Measurements from ENCODE around the gene ARSJ. TPM values are rescaled to one million over a fixed set of nuclear protein-coding genes. Genes with fewer than 3 reads are reported as not detected.
A peak's percentile ranks its signal among the peaks of the same experiment; 100 is the strongest.

Gene ARSJ
- total and polyA plus RNA-seq, 5 donors from 2014 or later = not detected

- Mint-ChIP-seq H3K36me3 (no peaks in the 10 kb centered on the region), H3K27me3 (peaks cover 58% of the 10 kb centered on the region), H3K4me1 (peaks cover 3 to 24% (median 8%) of the 10 kb centered on the region in 4 donors), H3K9me3 (peaks cover 0 to 6% (median 0%) of the 10 kb centered on the region in 7 donors), H3K4me3 (no peak overlapping the region), H3K27ac (no peak overlapping the region)
- no peak overlapping the region for H3K27ac ChIP-seq (ENCODE audit: insufficient read depth, low read length, poor library complexity, severe bottlenecking)
- DNase-seq (no peak), ATAC-seq (ENCODE audit: low read depth in 2 of 2) (no peak)
- peaks cover 7% of the 10 kb centered on the region for H3K4me1 ChIP-seq (ENCODE audit: control insufficient read depth, insufficient read depth, low read length, poor library complexity, severe bottlenecking)
- H3K27me3 ChIP-seq (ENCODE audit: control insufficient read depth, insufficient read depth, low read length) = peaks cover 17% of the 10 kb centered on the region
- H3K9me3 ChIP-seq (ENCODE audit: control insufficient read depth in 2 of 2, low read length in 2 of 2) = no peaks in the 10 kb centered on the region
- H3K36me3 ChIP-seq (ENCODE audit: control insufficient read depth, insufficient read depth, low read length) = no peaks in the 10 kb centered on the region
- H3K4me3 ChIP-seq (ENCODE audit: low read depth, low read length) = no peak overlapping the region
Observed at GRCh38 chr4:113981591-113981990, 2.1 kb upstream of the ARSJ start.

GRCh38 chr4:113979905-113980615, 613 bp upstream of the ARSJ start:
- Histone ChIP-seq H3K4me3 (ENCODE audit: low read depth, low read length) (no peak overlapping the region), H3K9me3 (ENCODE audit: control insufficient read depth in 2 of 2, low read length in 2 of 2) (no peaks in the 10 kb centered on the region), H3K36me3 (ENCODE audit: control insufficient read depth, insufficient read depth, low read length) (no peaks in the 10 kb centered on the region), H3K27me3 (ENCODE audit: control insufficient read depth, insufficient read depth, low read length) (peaks cover 19% of the 10 kb centered on the region), H3K4me1 (ENCODE audit: control insufficient read depth, insufficient read depth, low read length, poor library complexity, severe bottlenecking) (peaks cover 7% of the 10 kb centered on the region), H3K27ac (ENCODE audit: insufficient read depth, low read length, poor library complexity, severe bottlenecking) (no peak overlapping the region)
- H3K4me3 Mint-ChIP-seq = peak overlapping the region in 3 of 4 donors; percentile 69 to 85 (median 77)
- no peak overlapping the region for H3K27ac Mint-ChIP-seq
- H3K27me3 Mint-ChIP-seq = peaks cover 63% of the 10 kb centered on the region
- ATAC-seq (ENCODE audit: low read depth in 2 of 2) = no peak
- no peak for DNase-seq
- peaks cover 0 to 6% (median 0%) of the 10 kb centered on the region in 7 donors for H3K9me3 Mint-ChIP-seq
- H3K36me3 Mint-ChIP-seq = no peaks in the 10 kb centered on the region
- peaks cover 3 to 24% (median 8%) of the 10 kb centered on the region in 4 donors for H3K4me1 Mint-ChIP-seq

GRCh38 chr4:113978561-113979147, 793 bp downstream of the ARSJ start:
- H3K4me1 ChIP-seq (ENCODE audit: control insufficient read depth, insufficient read depth, low read length, poor library complexity, severe bottlenecking) = peaks cover 7% of the 10 kb centered on the region
- Mint-ChIP-seq H3K27me3 (peaks cover 76% of the 10 kb centered on the region), H3K27ac (no peak overlapping the region), H3K4me1 (peaks cover 3 to 24% (median 8%) of the 10 kb centered on the region in 4 donors), H3K9me3 (peaks cover 0 to 9% (median 2%) of the 10 kb centered on the region in 7 donors), H3K4me3 (peak overlapping the region in 3 of 4 donors; percentile 27 to 85 (median 77)), H3K36me3 (no peaks in the 10 kb centered on the region)
- ATAC-seq (ENCODE audit: low read depth in 2 of 2) = no peak
- no peak overlapping the region for H3K4me3 ChIP-seq (ENCODE audit: low read depth, low read length)
- peaks cover 0 to 4% of the 10 kb centered on the region in 2 experiments for H3K9me3 ChIP-seq (ENCODE audit: control insufficient read depth in 2 of 2, low read length in 2 of 2)
- H3K27ac ChIP-seq (ENCODE audit: insufficient read depth, low read length, poor library complexity, severe bottlenecking) = no peak overlapping the region
- no peak for DNase-seq
- no peaks in the 10 kb centered on the region for H3K36me3 ChIP-seq (ENCODE audit: control insufficient read depth, insufficient read depth, low read length)
- peaks cover 26% of the 10 kb centered on the region for H3K27me3 ChIP-seq (ENCODE audit: control insufficient read depth, insufficient read depth, low read length)

- Histone ChIP-seq H3K27me3 (ENCODE audit: control insufficient read depth, insufficient read depth, low read length) (peaks cover 26% of the 10 kb centered on the region), H3K9me3 (ENCODE audit: control insufficient read depth in 2 of 2, low read length in 2 of 2) (peaks cover 0 to 4% of the 10 kb centered on the region in 2 experiments), H3K27ac (ENCODE audit: insufficient read depth, low read length, poor library complexity, severe bottlenecking) (no peak overlapping the region), H3K4me3 (ENCODE audit: low read depth, low read length) (no peak overlapping the region), H3K4me1 (ENCODE audit: control insufficient read depth, insufficient read depth, low read length, poor library complexity, severe bottlenecking) (peaks cover 7% of the 10 kb centered on the region), H3K36me3 (ENCODE audit: control insufficient read depth, insufficient read depth, low read length) (no peaks in the 10 kb centered on the region)
- ATAC-seq (ENCODE audit: low read depth in 2 of 2) = no peak
- no peak for DNase-seq
- no peak overlapping the region for H3K27ac Mint-ChIP-seq
- H3K36me3 Mint-ChIP-seq = no peaks in the 10 kb centered on the region
- H3K9me3 Mint-ChIP-seq = peaks cover 0 to 12% (median 3%) of the 10 kb centered on the region in 7 donors
- H3K4me3 Mint-ChIP-seq = no peak overlapping the region
- peaks cover 3 to 24% (median 8%) of the 10 kb centered on the region in 4 donors for H3K4me1 Mint-ChIP-seq
- peaks cover 74% of the 10 kb centered on the region for H3K27me3 Mint-ChIP-seq
Observed at GRCh38 chr4:113978105-113978504, 1.3 kb downstream of the ARSJ start.

GRCh38 chr4:113977526-113977855, 2.0 kb downstream of the ARSJ start:
- H3K36me3 Mint-ChIP-seq = no peaks in the 10 kb centered on the region
- DNase-seq (no peak), ATAC-seq (ENCODE audit: low read depth in 2 of 2) (no peak)
- H3K9me3 Mint-ChIP-seq = peaks cover 0 to 12% (median 3%) of the 10 kb centered on the region in 7 donors
- peaks cover 3 to 24% (median 8%) of the 10 kb centered on the region in 4 donors for H3K4me1 Mint-ChIP-seq
- peaks cover 7% of the 10 kb centered on the region for H3K4me1 ChIP-seq (ENCODE audit: control insufficient read depth, insufficient read depth, low read length, poor library complexity, severe bottlenecking)
- H3K27ac ChIP-seq (ENCODE audit: insufficient read depth, low read length, poor library complexity, severe bottlenecking) = no peak overlapping the region
- H3K27me3 Mint-ChIP-seq = peaks cover 68% of the 10 kb centered on the region
- H3K4me3 Mint-ChIP-seq = no peak overlapping the region
- no peaks in the 10 kb centered on the region for H3K36me3 ChIP-seq (ENCODE audit: control insufficient read depth, insufficient read depth, low read length)
- peaks cover 0 to 4% of the 10 kb centered on the region in 2 experiments for H3K9me3 ChIP-seq (ENCODE audit: control insufficient read depth in 2 of 2, low read length in 2 of 2)
- H3K27ac Mint-ChIP-seq = no peak overlapping the region
- H3K27me3 ChIP-seq (ENCODE audit: control insufficient read depth, insufficient read depth, low read length) = peaks cover 26% of the 10 kb centered on the region
- H3K4me3 ChIP-seq (ENCODE audit: low read depth, low read length) = no peak overlapping the region

GRCh38 chr4:113976741-113977525, 2.5 kb downstream of the ARSJ start:
- no peak for ATAC-seq (ENCODE audit: low read depth in 2 of 2)
- H3K4me3 Mint-ChIP-seq = no peak overlapping the region
- H3K27ac Mint-ChIP-seq = no peak overlapping the region
- H3K27ac ChIP-seq (ENCODE audit: insufficient read depth, low read length, poor library complexity, severe bottlenecking) = no peak overlapping the region
- DNase-seq = no peak
- H3K4me1 ChIP-seq (ENCODE audit: control insufficient read depth, insufficient read depth, low read length, poor library complexity, severe bottlenecking) = peaks cover 7% of the 10 kb centered on the region
- no peaks in the 10 kb centered on the region for H3K36me3 ChIP-seq (ENCODE audit: control insufficient read depth, insufficient read depth, low read length)
- H3K27me3 ChIP-seq (ENCODE audit: control insufficient read depth, insufficient read depth, low read length) = peaks cover 26% of the 10 kb centered on the region
- H3K27me3 Mint-ChIP-seq = peaks cover 63% of the 10 kb centered on the region
- H3K9me3 ChIP-seq (ENCODE audit: control insufficient read depth in 2 of 2, low read length in 2 of 2) = peaks cover 0 to 4% of the 10 kb centered on the region in 2 experiments
- peaks cover 0 to 12% (median 3%) of the 10 kb centered on the region in 7 donors for H3K9me3 Mint-ChIP-seq
- H3K4me1 Mint-ChIP-seq = peaks cover 3 to 24% (median 8%) of the 10 kb centered on the region in 4 donors
- H3K4me3 ChIP-seq (ENCODE audit: low read depth, low read length) = no peak overlapping the region
- H3K36me3 Mint-ChIP-seq = no peaks in the 10 kb centered on the region

- H3K4me3 Mint-ChIP-seq = no peak overlapping the region
- no peak overlapping the region for H3K4me3 ChIP-seq (ENCODE audit: low read depth, low read length)
- H3K9me3 ChIP-seq (ENCODE audit: control insufficient read depth in 2 of 2, low read length in 2 of 2) = peaks cover 0 to 4% of the 10 kb centered on the region in 2 experiments
- no peak for DNase-seq
- peaks cover 20% of the 10 kb centered on the region for H3K27me3 ChIP-seq (ENCODE audit: control insufficient read depth, insufficient read depth, low read length)
- no peak for ATAC-seq (ENCODE audit: low read depth in 2 of 2)
- H3K27ac ChIP-seq (ENCODE audit: insufficient read depth, low read length, poor library complexity, severe bottlenecking) = no peak overlapping the region
- peaks cover 3 to 22% (median 7%) of the 10 kb centered on the region in 4 donors for H3K4me1 Mint-ChIP-seq
- H3K4me1 ChIP-seq (ENCODE audit: control insufficient read depth, insufficient read depth, low read length, poor library complexity, severe bottlenecking) = peaks cover 7% of the 10 kb centered on the region
- peaks cover 0 to 12% (median 3%) of the 10 kb centered on the region in 7 donors for H3K9me3 Mint-ChIP-seq
- H3K36me3 Mint-ChIP-seq = no peaks in the 10 kb centered on the region
- H3K27me3 Mint-ChIP-seq = peaks cover 56% of the 10 kb centered on the region
- no peak overlapping the region for H3K27ac Mint-ChIP-seq
- H3K36me3 ChIP-seq (ENCODE audit: control insufficient read depth, insufficient read depth, low read length) = no peaks in the 10 kb centered on the region
Observed at GRCh38 chr4:113975578-113975977, 3.9 kb downstream of the ARSJ start.

Measured in CD4-positive, CD25-positive, alpha-beta regulatory T cell (primary cell).